CD4-positive, alpha-beta T cell treated with Interleukin-2 at 100 ng/mL for 4 hours (primary cell): Measurements from ENCODE around the gene MMP12.
"Not testable (repeated sequence)": the region's sequence is repeated elsewhere in the genome, so short reads cannot be mapped to it uniquely, and the experiment has no call there.

Source experiments
- DNase-seq: peaks from one replicate; pipeline ENCODE4 v3.0.0-alpha.2; 2020; ENCODE audit warnings: low spot score

Gene MMP12

DNA sequence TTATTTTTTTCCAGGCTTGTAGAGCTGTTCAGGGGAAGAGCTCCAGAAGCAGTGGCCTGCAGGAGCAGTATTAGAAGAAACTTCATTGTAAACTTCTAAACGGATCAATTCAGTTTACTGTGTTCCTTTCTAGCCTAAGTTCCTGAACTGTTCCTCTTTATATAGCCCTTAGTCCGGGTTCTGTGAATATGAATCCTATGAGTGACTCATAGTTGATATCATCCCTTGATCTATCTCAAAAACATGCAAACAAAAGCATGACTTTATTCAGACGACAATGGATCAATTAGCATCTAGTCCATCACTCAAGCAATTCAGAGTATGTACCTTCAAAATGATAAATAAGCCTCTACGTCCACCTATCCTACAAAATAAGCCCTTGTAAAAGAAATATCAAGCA is at the start of gene MMP12:
MMP12 (minus strand) TSS at position 131 of the 400 bp plus-strand sequence; CDS start at position 86, 45 bp downstream.
- no peak for DNase-seq

DNA sequence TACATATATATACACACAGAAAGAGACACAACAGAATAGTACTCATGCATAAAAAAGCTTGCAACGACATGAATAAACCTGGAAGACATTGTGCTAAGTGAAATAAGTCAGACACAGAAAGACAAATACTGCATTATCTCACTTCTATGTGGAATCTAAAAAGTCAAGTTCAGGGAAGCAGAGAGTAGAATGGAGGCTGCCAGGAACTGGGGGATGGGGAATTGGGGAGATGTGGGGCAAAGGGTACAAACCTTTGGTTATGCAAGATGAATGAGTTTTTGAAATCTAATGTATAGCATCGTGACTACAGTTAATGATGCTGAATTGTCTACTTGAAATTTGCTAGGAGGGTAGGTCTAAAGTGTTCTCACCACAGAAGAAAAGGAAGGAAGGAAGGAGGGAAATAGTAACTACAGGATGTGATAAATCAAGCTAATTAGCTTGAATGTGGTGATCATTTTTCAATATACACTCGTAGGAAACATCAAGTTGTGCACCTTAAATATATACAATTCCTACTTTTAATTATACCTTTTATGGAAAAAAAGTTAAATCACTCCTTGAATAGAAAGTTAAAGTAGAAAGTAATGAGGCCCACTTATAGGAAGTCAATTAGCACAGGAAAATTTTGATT is 46.9 kb upstream of the MMP12 start:
- DNase-seq, result no peak

DNA sequence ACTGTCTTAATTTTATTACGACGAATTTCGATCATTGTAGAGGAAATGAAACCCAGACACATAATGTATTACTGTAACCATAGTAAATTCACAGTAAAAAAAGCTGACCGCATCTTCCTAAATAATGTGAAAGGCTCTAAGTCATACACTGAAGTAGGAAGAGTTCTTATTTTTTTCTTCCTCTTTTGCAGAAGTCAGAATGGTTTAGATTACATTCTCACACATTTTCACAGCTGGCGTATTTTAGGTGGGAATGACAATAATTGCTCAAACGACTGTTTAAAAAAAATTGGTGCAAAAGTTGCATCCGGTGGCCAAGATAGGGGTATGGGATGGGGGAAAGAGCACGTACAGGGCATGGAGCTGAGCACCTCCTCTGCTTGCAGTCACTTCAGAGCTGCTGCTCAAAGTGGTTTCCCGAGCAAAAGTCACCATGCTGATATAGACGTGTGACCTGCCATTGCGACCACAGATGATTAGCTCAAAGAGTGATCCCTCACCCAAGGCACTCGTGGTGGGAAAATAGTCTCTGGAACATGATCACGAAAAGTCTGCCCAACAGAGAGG is 45.4 kb upstream of the MMP12 start:
- DNase-seq, result no peak

DNA sequence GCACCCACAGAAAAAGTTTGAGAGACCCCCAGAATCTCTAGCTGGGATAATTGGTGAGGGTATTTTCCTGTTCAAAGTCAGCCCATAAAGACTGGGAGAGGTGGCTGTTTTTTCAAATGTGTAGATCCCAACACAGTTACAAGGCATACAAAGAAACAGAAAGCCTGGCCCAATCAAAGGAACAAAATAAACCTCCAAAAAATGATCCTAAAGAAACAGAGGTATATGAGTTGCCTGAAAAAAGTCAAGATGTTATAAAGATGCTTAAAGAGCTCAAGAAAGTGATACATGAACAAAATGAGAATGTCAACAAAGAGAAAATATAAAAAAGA is 40.2 kb upstream of the MMP12 start:
- DNase-seq, result no peak

DNA sequence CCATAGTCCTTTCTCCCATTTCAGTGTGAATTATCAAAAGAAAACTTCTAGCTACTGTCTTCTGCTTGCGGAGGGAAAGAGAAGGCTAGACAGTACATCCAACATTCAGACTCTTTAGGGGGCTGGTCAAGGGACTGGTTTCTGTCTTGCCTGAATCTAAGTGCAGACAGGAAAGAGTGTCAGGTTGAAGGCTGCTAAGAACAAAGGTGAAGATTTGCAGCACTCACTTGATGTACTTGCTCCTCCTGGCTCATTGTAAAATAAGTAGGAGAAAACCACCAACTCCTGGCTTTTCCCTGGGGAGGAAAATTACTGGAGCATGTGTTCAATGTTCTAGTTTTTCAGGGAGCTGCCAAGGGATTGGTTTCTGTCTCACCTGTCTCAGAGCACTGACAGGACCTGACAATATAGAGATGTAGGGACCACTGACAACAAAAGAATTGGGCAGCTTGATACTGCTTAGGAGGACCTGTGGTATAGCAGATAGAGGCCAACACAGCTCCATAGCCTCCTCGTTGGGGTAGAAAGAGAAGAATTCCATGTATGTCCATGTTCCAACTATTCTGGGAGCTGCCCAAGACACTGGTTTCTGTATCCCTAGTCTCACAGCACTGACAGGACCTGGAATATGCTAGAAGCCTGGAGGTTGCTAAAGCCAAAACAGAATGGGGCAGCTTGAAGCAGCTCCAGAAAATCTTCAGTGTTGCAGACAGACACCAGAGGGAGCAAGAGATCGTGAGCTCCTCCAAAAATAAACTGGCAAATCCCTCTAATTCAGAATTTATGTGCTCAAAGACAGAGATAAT is 39.7 kb upstream of the MMP12 start:
- DNase-seq, result no peak

DNA sequence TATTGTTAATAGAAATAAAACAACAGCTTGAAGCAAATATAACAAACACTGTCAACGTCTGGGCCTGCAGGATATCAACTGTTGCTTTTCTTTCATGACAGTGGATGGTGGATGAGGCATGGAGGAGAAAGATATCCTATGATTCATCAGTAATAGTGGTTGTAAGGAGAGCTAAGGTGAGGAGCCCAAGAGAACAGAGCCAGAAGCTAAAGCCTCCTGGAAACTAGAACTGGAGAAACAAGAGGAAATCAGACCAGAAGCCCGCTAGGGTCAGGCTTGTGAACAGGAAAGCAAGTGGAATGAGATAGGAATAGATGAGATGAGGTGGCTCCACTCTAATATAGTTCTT is 37.7 kb upstream of the MMP12 start:
- no peak for DNase-seq

DNA sequence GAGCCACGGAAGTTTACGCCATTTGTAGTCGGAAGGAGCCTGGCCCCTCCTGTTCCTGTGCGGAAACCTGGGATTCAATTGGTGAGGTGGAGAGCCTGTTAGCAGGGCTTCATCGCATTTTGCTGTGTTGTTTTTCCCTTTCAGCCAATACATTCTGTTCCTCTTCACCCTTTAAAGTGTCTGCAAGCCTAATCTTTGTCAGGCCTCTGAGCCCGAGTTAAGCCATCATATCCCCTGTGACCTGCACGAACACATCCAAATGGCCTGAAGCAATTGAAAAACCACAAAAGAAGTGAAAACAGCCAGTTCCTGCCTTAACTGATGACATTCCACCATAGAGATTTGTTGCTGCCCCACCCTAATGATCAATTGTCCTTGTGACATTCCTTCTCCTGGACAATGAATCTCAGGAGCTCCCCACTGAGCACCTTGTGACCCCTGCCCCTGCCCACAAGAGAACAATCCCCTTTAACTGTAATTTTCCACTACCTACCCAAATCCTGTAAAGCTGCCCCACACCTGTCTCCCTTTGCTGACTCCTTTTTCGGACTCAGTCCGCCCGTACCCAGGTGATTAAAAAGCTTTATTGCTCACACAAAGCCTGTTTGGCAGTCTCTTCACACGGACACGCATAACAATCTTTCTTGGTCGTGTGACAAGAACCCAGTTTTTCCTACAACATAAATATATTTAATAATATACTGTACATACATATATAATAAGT is 37.1 kb upstream of the MMP12 start:
- no peak for DNase-seq

DNA sequence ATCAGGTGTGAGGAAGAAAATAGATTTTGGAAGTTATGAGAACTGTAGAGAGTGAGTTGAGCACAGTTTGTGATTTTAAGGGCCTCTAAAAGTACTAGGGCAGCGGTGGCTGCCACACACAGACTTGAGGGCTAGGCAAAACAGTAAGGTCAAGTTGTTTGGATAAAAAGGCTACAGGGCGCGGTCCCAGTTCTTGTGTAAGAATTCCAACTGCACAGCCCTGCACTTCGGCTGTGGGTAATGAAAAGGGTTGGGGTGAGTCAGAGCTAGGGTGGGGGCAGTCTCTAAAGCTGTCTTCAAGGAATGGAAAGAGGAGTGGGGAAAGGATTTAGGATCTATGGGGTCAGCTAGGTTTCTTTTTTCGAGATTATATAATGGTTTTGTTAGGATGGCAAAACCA is 31.1 kb upstream of the MMP12 start:
- DNase-seq, result not testable (repeated sequence)

DNA sequence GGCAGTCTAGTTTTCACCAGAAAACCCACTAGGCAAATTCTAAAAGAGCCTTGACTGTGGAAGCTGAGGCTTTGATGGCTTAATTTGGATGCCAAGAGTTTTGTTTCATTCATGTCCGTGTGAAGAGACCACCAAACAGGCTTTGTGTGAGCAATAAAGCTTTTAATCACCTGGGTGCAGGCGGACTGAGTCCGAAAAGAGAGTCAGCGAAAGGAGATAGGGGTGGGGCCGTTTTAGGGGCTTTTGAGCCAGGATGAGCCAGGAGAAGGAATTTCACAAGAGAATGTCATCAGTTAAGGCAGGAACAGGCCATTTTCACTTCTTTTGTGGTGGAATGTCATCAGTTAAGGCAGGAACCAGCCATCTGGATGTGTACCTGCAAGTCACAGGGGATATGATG is 29.1 kb upstream of the MMP12 start:
- DNase-seq, result not testable (repeated sequence)

DNA sequence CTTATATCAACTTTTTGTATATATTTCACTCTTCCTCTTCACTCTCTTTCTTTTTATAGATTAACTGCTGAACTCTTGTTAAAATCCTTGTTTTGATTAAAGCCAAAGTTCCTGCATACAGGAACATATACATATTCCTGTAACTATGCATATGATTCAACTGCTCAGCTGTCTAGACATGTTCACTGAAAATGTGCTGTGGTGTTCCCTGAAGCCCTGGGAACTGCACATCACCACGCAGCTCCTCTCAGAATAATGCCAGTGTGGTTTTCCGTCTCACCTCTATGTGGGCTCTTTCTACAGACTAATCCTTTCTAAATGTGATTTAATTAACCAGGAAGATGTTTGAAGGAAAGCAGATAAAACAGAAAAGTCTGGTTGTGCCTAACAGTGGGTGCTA is 25.6 kb upstream of the MMP12 start:
- DNase-seq, result no peak

DNA sequence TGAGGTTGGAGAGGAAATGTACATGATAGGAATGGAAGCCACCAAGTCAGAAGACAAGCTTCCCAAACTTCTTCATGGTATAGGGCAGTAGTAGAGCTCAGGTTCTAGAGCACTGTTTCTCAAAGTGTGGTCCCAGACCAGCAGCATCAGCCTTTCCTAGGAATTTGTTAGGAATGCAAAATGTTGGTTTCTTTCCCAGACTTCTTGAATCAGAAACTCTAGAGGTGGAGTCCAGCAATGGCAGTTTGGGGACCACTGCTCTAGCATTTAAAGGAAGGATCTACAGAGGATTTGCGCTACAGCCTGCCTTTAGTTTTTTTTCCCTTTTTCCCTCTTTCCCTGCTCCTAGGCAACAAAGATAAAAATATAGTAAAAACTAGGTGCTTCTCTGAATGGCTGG is 17.0 kb upstream of the MMP12 start:
- no peak for DNase-seq

DNA sequence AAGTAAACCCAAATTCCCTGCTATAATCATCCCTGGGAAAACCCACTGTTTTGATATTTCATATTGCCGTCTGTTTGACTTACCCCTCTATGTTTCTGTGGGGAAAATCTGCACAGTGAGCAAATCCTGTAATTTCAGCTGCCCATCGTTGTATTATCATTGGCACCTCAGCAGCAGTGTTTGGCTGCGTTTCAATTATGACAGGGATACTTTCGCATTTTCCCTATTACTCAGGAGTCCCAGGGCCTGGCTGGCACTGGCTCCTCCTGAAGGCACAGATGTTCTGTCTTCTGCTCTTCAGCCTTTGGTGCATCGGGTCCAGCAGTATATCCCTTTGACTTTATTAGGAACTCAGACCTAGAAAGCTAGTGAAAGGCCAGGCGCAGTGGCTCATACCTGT is 12.2 kb upstream of the MMP12 start:
- no peak for DNase-seq

DNA sequence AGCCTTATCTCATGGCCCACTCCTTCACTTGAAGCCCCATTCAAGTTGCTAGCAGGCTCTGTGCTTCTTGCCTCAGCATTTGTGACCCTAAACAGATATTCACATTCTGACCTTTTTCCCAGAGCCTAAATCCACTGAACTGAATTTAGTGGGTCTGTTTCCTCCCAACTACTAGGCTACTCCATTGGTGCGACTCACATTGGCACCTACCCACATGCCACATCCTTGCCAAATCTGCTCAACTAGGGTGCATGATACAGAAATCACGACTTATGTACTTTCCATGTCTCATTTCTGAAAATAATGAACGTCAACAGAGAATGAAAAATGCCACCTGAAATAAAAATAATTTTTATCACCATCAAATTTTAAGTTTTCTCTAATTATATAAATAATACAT is 8.4 kb upstream of the MMP12 start:
- DNase-seq, result no peak

DNA sequence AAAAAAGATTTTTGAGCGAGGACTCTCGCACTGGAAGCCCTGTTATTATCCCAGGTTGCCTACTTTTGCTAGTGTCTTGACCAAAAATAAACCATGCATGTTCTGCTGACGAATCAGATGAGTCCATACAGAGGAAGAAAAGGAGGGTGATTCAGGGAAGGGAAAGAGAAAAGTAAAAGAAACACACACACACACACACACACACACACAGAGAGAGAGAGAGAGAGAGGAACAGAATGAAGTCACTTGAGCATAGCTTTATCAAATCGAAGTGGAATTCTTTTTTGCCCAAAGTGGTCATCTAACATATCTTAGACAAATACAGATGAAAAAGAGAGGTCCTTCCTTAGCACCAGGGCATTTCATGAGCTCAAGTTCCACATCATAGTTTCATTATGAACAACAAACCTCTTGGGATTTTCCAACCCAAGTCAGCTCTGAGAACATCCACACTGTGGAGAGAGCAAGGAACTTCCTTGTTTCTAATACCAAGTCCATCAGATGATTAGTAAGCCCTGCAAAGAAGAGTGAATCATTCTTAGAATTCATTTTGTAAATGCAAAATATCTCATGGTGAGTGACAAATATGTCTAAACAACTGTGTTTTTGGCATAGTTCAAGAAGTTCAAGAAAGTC is 7.7 kb upstream of the MMP12 start:
- DNase-seq, result no peak

DNA sequence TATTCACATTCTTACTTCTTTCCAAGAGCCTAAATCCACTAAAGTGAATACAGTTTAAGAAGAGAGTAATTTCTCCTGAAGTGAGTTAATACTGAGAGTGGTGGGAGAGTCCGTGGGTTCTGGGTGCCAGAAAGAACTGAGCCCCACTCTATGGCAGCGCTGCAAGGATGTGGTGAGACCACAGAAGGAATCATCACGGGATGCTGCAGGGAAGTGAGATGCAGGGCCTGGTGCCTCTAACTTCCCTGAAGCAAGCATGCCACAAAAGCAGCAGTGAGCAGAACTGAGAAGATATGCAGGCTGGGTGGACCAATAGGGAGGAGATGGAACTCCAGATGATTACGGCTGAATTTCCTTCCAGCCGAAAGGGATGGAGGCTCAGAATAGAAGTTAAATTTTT is 5.0 kb upstream of the MMP12 start:
- DNase-seq, result no peak

DNA sequence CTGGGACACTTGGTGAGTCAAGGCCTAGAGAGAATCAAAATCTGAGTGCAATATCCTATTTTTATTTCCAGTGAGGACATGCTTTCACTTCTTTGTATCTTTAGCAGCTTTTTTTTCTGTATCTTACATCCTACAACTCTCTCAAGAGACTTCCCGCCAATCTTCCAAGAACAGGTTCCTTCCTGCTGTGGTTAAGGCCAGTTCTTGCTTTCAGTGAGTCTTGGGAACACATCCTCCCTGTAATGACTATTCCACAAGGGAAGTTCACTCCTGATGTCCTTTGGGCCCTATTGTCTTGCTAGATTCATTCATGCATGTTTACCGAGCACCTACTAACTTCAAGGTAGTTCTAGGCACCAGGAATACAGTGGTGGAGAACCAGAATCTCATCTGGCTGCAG is 3.8 kb upstream of the MMP12 start:
- DNase-seq, result no peak

DNA sequence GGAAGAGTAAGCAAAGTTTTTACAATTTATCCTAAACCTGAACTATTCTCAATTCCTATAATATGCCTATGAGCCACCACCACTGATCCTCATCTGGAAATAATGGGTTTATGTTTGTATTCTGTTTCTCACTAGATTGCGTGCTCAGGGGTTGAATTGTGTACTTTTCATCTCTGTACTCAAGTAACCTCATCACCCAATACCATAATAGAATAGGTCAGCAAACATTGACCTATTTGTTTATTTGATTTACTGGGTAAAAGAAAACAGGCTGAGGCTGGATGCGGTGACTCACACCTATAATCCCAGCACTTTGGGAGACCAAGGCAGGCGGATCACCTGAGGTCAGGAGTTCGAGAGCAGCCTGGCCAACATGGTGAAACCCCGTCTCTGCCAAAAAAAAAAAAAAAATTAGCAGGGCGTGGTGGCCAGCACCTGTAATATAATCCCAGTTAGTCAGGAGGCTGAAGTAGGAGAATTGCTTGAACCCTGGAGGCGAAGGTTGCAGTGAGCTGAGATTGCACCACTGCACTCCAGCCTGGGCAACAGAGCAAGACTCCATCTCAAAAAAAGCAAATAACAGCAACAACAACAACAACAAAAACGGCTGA is 5.3 kb downstream of the MMP12 start:
- not testable (repeated sequence) for DNase-seq

DNA sequence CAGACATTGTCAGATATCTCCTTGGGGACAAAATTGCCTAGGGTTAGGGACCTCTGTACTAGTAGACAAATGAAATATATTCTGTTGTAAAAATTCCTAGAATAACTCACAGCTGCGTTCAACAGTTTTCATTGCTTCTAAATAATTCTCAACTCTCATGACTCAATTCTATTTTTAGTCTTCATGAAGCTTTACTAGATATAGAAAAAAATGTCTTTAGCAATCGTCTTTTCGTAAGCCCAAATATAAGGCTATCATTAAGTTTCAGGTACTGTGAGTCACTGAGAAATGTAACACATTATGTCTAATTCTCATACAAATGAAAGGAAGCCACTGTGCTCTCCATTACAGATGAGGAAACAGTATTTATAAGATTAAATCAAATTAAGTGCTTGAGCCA is 6.4 kb downstream of the MMP12 start:
- DNase-seq, result no peak

DNA sequence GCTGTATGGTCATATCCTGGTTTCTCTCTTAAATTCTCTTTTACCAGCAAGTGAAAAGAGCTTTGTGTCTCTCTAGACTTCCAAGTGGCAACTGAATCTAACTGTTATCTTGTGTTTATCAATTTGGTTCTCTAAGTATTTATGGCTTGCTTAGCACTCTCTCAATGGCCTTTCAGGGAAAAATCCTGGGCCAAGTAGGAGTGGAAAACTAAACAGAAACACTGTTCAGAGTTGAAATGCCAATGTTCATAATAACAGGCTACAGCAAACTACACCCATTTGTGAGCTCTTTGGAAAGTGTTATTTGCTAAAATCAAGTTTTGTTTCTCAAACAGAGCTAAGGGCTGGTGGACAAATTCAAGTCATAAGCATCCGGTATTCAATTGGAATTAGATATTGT is 10.1 kb downstream of the MMP12 start:
- DNase-seq, result no peak

DNA sequence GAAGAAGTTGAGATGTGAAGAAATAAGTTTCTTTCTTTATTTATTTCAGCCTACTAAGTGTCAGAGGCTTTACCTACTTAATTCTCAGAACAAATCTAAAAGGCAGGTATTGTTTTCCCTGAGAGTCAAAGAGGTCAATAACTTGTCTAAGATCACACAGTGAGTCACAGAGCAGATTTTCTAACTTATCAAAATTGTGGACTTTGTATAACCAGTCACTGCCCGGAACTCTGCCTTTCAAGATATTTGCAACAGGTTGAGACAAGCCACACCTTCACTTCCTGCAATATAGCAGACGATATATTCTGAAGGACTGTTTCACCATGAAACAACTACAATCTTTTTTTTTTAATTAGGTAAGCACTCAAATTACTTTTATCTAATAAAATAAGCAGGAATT is 20.8 kb downstream of the MMP12 start:
- DNase-seq, result no peak

DNA sequence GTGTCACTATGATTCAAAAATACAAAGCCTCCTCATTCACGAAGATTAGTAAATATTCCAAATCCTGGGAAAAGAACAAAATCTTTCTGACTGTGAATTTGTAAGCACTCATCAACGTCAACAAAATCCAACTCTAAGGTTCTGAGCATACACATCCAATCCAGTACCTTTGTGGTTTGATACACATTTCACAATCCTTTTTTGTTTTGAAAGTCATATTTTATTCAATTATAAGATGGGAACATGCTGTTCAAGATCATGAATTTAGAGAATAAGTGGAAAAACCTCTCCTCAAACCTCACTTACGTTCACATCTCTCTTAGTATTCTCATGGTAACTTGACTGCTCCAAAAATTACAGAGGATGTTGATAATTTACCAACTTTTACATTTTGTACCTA is 21.7 kb downstream of the MMP12 start:
- DNase-seq, result no peak
